GM23338 (cell line): ENCODE data around the gene COTL1.

ENCODE experiments used
- CREB1 ChIP-seq: fragments of 250-450 bp; sonication (Bioruptor Pico); IDR thresholded peaks from 2 replicates; pipeline ENCODE4 v1.5.0; 2020; ENCODE audit warnings: low read depth, mild to moderate bottlenecking, moderate library complexity
- CTCF ChIP-seq, 2 experiments: fragments of 200-600 bp in 1 of 2; sonication (generic) in 1 of 2; conservative IDR thresholded peaks; 2 replicates each; pipeline versions ENCODE4 v1.5.1 to v1.6.1; 2016 to 2017; ENCODE audit warnings: antibody characterized with exemption in 2 of 2, low read depth in 2 of 2, mild to moderate bottlenecking in 2 of 2, moderate library complexity in 1 of 2
- ETS1 ChIP-seq: IDR thresholded peaks from 2 replicates; pipeline ENCODE4 v1.6.1; 2016; ENCODE audit warnings: antibody characterized with exemption
- EZH2 ChIP-seq: fragments of 200-600 bp; sonication (generic); IDR thresholded peaks from one replicate; pipeline ENCODE4 v1.8.0; 2017; ENCODE audit warnings: antibody characterized with exemption, mild to moderate bottlenecking, low read depth; ENCODE audit not compliant: unreplicated experiment
- EZH2phosphoT487 ChIP-seq: fragments of 200-600 bp; sonication (generic); IDR thresholded peaks from one replicate; pipeline ENCODE4 v1.8.1; 2018; ENCODE audit warnings: antibody characterized with exemption; ENCODE audit not compliant: unreplicated experiment
- JUNB ChIP-seq: IDR thresholded peaks from one replicate; pipeline ENCODE4 v1.6.1; 2016; ENCODE audit warnings: antibody characterized with exemption; ENCODE audit not compliant: unreplicated experiment
- NANOG ChIP-seq: IDR thresholded peaks from 2 replicates; pipeline ENCODE4 v1.6.1; 2016; ENCODE audit warnings: antibody characterized with exemption, borderline replicate concordance
- POLR2AphosphoS5 ChIP-seq: IDR thresholded peaks from 2 replicates; pipeline ENCODE4 v1.6.1; 2016; ENCODE audit warnings: antibody characterized with exemption, low read depth
- REST ChIP-seq: IDR thresholded peaks from one replicate; pipeline ENCODE4 v1.6.1; 2018; ENCODE audit warnings: antibody characterized with exemption; ENCODE audit not compliant: unreplicated experiment
- STAT1 ChIP-seq: IDR thresholded peaks from one replicate; pipeline ENCODE4 v1.6.1; 2016; ENCODE audit warnings: antibody characterized with exemption; ENCODE audit not compliant: unreplicated experiment
- ZNF114 ChIP-seq: fragments of 250-450 bp; sonication (Bioruptor Pico); IDR thresholded peaks from 2 replicates; pipeline ENCODE4 v1.5.0; 2020; ENCODE audit warnings: mild to moderate bottlenecking, moderate library complexity
- ZNF331 ChIP-seq: fragments of 250-450 bp; sonication (Bioruptor Pico); IDR thresholded peaks from 2 replicates; pipeline ENCODE4 v1.5.0; 2020; ENCODE audit warnings: low read depth, mild to moderate bottlenecking, moderate library complexity

- TF ChIP-seq CTCF (conservative IDR thresholded peaks at IDR 0.05; ENCODE audit: low read depth in 2 of 2) (no peak), EZH2 (no peak), CREB1 (CRISPR knock-in tag) (no peak), REST (no peak), POLR2AphosphoS5 (no peak), EZH2phosphoT487 (no peak), ETS1 (no peak), JUNB (no peak), STAT1 (no peak), ZNF114 (CRISPR knock-in tag) (no peak), ZNF331 (CRISPR knock-in tag) (no peak), NANOG (no peak)
Observed at GRCh38 chr16:84607061-84607460, 10.8 kb downstream of the COTL1 start.
